ENCODE data around the gene MAP3K3.

GRCh38 chr17:63659850-63660249, 37.6 kb downstream of the MAP3K3 start:
- TF ChIP-seq, protein P1, sequence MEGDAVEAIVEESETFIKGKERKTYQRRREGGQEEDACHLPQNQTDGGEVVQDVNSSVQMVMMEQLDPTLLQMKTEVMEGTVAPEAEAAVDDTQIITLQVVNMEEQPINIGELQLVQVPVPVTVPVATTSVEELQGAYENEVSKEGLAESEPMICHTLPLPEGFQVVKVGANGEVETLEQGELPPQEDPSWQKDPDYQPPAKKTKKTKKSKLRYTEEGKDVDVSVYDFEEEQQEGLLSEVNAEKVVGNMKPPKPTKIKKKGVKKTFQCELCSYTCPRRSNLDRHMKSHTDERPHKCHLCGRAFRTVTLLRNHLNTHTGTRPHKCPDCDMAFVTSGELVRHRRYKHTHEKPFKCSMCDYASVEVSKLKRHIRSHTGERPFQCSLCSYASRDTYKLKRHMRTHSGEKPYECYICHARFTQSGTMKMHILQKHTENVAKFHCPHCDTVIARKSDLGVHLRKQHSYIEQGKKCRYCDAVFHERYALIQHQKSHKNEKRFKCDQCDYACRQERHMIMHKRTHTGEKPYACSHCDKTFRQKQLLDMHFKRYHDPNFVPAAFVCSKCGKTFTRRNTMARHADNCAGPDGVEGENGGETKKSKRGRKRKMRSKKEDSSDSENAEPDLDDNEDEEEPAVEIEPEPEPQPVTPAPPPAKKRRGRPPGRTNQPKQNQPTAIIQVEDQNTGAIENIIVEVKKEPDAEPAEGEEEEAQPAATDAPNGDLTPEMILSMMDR (conservative IDR thresholded peaks at IDR 0.05) = no peak
- TF ChIP-seq ZFX (IDR thresholded peaks at IDR 0.05) = no peak
